ENCODE measurements around the gene UBE2K.
"Not testable (repeated sequence)": the region's sequence is repeated elsewhere in the genome, so short reads cannot be mapped to it uniquely, and the experiment has no call there.

DNA sequence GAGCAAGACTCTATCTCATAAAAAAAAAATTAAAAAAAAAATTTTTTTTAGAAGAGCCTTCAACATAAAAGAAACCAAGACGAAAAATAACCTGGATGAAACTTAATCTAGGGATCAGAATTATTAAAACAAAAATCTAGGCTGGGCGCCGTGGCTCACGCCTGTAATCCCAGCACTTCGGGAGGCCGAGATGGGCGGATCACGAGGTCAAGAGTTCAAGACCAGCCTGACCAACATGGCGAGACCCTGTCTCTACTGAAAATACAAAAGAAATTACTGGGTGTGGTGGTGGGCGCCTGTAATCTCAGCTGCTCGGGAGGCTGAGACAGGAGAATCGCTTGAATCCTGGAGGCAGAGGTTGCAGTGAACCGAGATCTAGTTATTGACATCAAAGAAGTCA, 95.0 kb downstream of the UBE2K start:
- TF ChIP-seq, protein P1, sequence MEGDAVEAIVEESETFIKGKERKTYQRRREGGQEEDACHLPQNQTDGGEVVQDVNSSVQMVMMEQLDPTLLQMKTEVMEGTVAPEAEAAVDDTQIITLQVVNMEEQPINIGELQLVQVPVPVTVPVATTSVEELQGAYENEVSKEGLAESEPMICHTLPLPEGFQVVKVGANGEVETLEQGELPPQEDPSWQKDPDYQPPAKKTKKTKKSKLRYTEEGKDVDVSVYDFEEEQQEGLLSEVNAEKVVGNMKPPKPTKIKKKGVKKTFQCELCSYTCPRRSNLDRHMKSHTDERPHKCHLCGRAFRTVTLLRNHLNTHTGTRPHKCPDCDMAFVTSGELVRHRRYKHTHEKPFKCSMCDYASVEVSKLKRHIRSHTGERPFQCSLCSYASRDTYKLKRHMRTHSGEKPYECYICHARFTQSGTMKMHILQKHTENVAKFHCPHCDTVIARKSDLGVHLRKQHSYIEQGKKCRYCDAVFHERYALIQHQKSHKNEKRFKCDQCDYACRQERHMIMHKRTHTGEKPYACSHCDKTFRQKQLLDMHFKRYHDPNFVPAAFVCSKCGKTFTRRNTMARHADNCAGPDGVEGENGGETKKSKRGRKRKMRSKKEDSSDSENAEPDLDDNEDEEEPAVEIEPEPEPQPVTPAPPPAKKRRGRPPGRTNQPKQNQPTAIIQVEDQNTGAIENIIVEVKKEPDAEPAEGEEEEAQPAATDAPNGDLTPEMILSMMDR (IDR thresholded peaks at IDR 0.05; ENCODE audit: insufficient read depth, low read length, poor library complexity, severe bottlenecking): not testable (repeated sequence)
- TF ChIP-seq EZH2phosphoT487 (conservative IDR thresholded peaks at IDR 0.05; ENCODE audit: low read length): not testable (repeated sequence)

Measured in SU-DHL-6 (cell line).